ENCODE measurements around the gene PRKAR1B.

Gene PRKAR1B

DNA sequence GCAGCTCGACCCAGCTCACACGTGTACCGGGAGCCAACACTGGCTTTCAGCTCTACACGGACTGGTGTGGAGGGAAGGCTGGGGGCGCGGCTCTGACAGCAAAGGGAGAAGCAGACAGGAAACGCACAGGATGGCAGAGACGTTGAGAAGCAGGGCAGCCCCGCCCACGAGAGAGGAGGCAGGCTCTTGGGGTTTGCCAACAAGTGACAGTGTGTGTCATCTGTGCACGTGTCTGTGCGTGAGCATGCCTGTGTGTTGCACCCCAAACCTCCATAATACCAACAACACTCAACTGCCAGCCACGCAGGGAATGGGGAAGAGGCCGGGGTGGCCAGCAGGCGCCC, 143.0 kb downstream of the PRKAR1B start:
- no peak for DNase-seq

DNA sequence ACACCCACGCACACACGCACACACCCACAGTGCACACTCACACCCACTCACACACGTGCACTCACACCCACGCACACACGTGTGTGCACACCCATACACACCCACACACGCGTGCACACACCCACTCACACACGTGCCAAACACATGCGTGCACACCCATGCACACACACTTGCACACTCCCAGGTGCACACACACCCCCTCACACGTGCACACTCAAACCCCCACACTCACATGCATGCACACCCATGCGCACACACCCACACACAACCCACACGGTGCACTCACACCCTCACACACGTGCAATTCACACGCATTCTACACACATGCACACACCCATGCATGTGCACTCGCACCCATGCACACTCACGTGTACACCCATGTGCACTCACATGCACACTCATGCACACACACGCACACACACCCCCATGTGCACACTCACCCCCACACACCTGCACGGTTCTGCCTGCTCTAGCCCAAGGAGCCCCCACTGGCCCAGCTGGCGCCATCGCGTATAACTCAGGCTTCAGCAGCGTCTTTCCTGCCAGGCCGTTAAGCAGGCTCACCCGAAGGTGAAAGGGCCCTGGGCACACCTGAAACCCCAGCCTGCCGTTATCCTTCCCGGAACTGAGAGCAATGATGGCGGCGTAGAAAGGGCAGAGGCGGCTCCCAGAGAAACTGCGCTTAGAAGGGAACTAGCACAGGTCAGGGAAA, 143.5 kb downstream of the PRKAR1B start:
- no peak for DNase-seq

DNA sequence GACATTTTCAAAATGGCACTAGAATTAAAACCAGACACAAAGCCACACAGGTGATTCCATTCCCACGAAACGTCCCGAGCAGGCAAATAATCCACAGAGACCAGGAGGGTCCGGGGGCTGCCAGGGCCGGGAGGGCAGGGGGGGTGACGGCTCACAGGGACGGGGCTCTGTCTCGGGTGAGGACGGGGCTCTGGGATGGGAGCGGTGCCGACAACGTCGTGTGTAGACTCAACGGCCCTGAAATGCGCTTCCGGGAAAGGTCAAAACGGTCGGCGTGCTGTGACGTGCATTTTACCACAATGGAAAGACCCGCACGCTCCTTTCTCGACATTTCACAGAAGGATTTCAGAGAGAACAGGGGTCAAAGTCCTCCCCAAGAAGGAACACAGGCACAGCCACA, 144.2 kb downstream of the PRKAR1B start:
- DNase-seq: no peak

DNA sequence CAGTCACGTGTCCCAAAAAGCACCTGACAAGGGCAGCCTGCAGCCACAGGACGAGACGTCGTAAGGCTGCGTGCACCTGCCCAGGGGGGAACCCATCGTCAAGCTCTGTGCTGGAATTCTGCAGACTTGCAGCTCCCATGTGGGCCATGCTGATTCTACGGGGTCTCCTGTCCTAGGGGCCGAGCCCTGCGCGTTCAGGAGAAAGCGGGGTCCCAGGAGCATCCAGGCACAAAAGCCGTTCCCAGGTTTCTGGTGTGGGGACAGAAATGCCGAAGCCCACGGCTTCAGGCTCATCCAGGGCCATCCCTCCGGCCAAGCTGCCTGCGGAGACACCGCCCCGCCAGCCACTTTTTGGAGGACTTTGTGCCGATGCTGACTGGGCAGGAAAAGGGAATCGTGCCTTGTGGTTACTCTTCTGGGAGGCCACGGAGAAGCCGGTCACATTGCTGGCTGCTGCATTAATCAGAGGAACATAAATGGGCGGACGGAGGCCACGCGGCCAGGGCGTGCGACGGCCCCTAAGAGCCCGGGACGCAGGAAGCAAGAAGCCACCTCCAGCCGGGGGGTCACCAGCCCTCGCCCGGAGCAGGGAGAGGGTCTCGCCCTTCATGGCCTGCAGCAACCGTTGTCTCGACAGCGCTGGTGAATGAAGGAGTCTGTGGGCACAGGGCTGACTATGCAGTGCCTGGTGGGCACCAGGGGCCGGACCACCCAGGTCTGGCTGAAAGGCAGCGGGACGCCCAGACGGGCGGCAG, 144.8 kb downstream of the PRKAR1B start:
- no peak for DNase-seq

DNA sequence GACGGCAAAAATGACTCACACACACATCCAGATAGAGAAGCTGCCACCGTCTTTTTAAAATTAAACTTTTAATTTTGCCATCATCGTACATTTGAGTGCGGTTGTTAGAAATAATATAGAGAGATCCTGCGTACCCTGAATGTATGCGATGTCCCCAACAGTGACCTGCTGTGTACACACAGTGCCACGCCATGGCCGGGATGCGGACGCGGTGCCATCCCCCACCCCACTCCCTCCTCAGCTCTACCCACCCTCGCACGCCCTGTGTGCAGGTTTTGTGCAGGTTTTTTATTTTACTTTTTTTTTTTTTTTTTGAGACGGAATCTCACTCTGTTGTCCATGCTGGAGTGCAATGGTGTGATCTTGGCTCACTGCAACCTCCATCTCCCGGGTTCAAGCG, 148.7 kb downstream of the PRKAR1B start:
- DNase-seq: no peak

DNA sequence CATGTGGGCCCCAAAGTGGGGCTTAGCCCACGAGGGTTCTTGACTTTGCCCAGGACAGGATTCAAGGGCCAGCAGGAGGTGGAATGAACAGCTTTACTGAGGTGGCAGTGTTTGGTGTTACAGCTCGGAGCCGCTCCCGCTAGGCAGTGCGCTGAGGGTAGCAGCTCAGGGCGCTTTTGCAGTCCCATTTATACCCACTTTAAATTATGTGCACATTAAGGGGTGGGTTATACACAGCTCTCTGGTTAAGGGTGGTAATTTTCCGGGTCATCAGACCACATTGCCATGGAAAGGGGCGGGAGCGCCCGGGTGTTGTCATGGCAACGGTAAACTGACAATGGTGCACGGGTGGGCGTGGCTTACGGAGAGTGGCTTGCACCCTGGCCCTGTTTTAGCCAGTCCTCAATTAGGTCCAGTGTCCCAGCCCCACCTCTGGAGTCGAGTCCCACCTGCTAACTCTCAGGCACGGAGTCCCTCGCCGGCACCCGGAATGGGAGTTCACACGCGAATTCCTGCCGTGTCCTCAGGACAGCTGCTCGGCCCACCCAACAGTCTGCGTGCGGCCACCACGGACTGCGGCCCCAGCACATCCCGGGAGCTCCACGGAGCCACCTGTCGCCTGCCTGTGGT, 149.2 kb downstream of the PRKAR1B start:
- no peak for DNase-seq

DNA sequence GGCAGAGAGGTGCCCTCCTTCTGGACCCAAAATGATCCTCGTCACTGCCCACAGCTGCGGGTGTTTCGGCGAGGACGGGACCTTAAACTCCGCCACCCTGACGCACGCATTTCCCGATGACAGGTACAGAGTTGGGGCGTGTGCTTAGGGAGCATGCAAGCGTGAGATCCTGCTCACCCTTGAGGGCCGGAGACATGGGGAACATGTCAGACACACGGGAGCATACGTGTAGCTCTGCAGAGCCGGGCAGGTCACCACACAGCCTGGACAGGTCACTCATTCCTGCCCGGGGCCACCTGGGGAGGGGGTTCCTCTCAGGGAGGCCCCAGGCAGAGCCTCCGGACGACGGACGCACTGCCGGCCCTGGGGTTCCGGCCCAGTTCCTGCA, 149.8 kb downstream of the PRKAR1B start:
- DNase-seq: no peak

DNA sequence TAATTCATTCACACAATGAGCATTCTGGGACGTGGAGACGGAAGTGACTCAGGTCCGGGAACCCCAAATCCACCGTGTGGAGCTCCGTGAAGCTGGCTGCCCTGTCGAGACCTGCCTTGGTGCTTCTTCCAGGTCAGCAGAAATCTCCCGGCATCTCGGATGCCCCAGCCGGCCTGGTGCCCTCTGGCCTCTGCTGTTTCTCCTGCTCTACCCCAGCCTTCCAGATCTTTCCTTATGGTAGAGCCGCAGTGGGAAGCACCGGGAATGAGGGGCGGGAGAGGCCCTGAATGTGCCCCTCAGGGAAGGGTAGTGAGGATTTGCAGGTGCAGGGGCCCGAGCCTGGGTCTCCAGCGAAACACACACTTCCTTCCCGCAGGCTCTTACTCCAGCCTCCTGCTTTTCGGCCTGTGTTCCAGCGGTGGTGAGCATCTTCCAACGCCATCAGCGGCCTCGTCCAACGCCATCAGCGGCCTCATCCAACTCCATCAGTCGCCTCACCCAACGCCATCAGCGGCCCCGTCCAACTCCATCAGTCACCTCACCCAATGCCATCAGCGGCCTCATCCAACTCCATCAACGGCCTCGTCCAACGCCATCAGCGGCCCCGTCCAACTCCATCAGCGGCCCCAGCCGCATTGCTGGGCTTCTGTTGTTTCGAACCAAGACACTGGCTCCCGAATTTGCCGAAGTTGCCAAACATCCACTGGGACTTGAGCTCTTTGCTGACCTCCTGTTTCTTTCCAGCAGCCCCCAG, 150.4 kb downstream of the PRKAR1B start:
- DNase-seq: no peak

DNA sequence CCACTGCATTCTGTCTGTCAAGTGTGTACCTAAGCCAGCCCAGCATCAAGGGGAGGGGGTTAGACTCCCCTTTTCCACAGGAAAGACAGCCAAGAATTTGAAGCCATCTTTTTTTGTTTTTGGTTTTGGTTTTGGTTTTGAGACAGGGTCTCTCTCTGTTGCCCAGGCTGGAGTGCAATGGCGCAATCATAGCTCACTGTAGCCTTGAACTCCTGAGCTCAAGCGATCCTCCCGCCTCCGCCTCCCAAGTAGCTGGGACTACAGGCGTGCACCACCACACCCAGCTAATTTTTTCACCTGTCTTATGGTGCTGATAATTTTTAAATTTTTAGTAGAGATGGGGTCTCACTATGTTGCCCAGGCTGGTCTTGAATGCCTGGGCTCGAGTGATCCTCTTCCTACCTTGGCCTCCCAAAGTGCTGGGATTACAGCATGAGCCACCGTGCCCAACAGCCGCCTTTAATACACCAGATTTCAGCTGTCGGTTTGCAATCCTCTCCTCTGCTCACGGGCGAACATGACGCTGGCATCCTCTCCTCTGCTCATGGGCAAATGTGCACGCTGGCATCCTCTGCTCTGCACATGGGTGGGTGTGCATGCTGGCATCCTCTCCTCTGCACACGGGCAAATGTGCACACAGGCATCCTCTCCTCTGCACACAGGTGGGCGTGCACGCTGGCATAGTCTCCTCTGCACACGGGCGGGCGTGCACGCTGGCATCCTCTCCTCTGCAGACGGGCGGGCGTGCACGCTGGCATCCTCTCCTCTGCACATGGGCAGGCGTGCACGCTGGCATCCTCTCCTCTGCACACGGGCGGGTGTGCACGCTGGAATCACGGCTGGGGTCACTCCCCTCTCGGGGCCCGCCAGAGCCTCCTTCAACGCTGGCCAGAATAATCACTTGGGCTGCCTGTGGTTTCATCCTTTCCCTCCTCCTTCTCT, 151.4 kb downstream of the PRKAR1B start:
- DNase-seq: no peak

DNA sequence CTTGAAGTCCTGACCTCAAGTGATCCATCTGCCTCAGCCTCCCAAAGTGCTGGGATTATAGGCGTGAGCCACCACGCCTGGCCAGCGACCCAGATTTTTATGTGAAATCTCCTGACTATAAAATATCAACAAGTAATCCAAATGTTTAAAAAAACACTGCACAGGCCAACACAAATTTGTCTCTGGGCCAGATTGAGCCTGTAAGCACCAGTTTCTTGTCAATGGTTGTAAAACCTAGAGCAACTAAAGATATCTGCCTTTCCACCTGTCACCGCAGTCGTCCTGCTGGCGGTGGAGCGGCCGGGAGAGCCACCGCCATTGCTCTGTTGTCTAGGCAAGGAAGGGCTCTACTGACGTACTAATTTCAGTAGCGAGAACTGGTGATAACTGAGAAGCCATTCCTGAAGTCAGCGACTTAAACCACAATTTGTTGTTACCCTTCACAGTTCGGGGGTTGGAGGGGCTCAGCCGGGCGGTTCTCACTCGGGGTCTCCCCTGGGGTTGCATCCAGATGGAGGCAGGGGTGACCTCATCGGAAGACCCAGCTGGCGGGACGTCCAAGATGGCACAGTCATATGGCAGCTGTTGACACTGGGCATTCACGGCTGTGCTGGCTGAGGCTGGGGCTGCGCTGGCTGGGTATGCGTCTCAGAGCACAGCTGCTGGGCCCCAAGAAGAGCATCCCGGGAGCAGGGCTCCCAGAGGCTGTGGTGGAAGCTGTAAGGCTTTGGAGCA, 152.3 kb downstream of the PRKAR1B start:
- no peak for DNase-seq

DNA sequence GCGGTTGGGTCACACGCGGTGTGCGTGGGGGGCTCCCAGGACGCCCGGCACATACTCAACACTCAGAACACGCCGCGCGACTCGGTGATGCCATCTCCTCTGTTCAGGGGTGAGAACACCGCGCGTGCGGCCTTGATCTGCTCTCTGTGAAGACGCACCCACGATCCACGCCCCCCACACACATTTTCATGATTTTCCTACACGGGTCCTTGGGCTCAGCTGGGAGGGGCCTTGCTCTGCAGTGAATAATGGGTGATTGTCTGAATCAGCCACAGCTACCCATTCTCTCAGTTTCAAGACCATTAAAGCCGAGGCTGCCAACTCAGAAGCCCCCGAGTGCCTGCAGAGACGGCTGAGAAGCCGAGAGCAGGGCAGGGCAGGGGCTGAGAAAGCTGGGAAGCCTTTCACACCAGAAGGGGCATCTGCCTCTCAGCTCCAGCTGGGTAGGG, 153.1 kb downstream of the PRKAR1B start:
- no peak for DNase-seq

DNA sequence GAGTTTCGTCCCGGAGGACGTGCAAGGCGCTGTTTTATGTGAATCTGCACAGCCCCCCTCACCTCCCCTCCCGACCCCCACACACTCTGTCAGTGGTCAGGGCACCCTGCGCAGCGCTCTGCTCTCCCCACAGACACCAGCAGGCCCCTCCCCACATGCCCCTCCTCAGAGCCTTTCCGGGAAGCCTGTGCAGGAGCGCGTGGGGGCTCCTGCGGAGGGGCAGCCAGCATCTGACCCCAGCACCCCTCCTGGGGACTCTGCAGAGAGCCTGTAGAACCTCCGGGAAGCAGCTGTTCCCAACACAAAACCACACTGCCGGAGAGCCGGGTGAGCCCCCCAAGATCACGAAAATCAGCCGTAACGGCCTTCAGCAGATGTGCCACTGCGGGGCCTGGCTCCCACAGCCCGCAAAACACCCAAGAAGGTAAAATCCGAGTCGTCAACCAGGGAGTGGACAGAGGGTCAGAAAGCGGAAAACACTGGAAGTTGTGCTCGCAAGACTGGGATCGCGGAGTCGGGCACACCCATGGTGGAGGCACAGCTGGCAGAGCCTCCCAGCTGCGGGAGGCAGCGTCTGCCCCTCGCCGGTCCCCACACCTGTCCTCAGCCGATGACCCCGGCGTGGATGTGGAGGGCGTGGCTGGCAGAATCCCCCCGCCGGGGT, 153.7 kb downstream of the PRKAR1B start:
- DNase-seq: no peak

DNA sequence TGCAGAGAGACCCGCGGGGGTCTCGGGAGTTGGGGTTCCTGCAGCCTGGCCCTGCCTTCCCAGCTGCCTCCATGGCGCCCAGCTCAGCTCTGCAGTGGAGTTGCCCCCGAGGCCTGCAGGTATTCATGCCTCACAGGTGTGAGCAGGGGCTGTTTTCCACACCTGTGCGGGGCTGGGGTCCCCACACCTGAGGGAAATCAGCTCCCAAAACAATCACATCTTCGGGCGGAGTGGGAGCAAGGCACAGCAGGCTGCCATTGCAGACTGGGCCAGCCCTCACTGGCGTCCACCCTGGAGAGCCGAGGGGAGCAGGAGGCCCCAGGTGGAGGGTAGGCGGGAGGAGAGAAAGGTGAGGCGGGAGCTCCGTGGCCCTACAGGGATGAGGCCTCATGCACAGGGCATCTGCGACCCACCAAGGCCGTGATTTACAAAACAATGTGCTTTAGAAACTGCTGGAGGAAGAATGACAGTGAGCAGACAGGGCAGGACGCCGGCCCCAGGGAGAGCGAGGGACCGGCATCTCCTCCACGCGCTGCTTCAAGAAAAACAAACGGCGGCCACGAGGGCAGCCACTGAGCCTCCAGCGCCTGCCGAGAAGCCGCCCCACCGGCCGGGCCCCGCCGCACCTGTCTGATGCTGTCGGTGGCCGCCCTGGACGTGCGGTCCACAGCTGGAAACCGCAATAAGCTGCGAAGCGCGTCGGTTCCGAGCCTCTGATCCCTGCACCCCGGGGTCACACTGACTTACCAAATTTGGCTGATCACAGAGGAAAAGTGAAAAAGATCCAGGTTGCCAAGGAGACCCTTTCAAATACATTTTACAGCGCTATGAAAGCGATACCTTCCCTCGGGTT, 154.4 kb downstream of the PRKAR1B start:
- no peak for DNase-seq

DNA sequence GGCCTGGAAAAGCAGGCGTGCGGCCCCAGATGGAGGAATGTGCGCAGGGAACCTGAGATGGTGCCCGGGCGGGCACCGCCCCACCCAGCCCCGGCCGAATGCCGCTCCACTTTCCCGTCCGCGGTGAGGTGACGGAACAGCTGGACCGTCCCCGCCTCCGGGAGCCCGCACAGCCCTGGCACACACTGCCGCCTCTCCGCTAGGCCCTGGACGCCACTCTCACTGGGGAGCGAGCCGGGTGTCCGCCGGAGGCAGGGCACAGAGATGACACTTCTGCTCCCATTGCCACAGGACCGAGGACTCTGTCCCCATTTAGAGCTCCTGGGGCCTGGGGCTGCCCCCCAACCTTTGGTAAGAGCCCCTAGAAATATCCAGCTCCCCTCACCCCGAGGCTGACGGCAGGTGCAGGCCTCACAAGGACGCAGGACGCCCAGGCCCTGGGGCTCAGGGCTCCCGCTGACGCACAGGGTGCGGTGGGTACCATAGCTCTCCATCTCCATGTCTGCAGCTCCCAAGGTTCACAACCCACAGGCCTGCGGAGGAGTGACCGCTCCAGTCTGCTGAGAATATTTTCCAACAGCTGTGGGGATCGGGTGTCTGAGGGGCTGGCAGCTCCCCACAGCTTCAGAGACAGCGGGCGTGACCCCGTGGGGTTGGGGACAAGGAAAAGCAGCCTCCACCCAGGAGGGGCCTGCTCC, 155.2 kb downstream of the PRKAR1B start:
- no peak for DNase-seq

DNA sequence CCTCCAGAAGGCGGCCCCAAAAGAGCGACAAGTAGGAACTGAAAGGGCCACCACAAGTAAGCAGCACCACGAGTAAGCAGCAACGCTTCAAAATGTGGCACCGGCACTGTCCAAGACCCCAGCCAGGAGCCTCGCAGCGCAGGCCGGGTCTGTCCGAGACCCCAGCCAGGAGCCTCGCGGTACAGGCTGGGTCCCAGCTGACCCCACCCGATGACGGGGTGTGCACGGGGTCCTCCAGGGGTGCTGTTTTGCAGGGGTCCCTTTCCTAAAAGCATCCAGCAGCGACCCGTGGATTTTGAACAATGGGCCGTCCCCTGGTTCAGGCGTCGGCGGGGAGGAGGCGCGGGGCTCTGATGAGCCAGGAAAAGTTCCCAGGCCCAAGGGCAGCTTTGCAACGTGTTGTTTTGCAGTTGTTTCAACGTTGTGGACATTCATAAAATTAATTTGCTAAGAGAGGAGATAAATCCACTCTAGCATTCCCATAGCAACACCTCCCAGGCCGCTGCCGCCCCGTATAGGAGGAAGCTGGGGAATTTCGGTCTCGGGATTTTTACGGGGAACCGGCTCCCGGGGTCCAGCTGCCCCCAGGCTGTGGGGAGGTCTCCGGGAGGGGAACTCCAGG, 155.9 kb downstream of the PRKAR1B start:
- DNase-seq: no peak

DNA sequence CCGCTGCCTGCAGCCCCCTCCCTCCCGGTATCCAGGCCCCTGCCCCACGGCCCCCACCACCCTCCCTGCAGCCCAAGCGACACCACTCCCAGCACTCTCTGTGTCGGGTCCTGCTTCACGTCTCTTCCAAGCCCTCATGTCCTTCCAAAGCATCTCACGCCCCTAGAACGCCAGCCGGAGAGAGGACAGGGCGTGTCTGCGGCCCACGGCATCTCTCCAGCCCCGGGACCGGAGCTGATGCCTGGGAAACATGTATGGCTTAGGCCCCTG, 156.3 kb downstream of the PRKAR1B start:
- no peak for DNase-seq

DNA sequence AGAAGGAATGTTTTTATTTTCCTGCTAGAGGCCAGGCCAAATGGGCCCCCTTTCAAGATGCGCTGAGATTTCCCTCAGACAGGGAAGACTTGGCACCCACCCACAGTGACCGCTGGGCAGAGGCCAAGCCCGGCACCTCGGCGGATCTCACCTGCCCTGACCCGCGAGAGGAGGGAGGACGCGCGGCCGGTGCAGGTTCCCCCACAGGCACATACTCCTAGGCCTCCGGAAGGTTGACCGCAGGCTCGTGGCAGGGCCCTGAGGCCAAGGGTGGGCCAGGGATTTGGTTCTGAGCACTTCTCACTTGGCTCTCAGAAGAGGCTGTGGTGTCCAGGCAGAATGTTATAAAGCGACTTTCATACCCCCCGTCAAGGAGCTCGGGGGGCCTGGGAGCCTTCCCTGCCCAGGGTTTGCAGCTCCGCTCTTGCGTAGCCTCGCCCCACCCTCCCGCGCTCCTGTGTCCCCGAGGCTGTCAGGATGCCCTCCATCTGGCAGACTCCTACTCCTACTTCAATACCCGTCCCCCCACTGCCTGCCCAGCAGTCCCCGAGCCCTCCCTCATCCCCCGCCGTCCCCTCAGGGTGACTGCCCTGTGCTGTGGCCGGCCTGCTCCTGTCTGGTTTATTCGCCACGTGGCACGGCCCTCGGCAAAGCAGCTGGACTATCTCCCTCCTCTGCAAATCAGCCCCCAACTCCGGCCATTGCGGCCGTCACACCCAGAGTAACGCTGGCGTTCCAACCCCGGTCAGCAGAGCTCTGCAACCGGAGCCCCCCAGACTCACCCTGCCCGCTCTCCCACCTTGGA, 156.9 kb downstream of the PRKAR1B start:
- no peak for DNase-seq
